Upper lobe of left lung (tissue), 4 donors: Measurements from ENCODE around the gene INTS14.

Experiments used
- POLR2A ChIP-seq, 4 donors: fragments of 450-650 bp; IDR thresholded peaks; one replicate each; pipeline ENCODE4 v1.5.1; 2016 to 2017; ENCODE audit warnings: antibody characterized with exemption in 4 of 4, mild to moderate bottlenecking in 2 of 4
- POLR2AphosphoS5 ChIP-seq, 2 donors: sonication (generic); formaldehyde crosslinking; IDR thresholded peaks; one replicate each; pipeline ENCODE4 v1.5.1; 2017; ENCODE audit warnings: antibody characterized with exemption in 2 of 2
- TF ChIP-seq, protein P1 (sequence below), 6 experiments: fragments of 450-650 bp in 4 of 6; fragments of 200-600 bp in 2 of 6; sonication (generic) in 2 of 6; IDR thresholded peaks; one replicate each; pipeline ENCODE4 v1.5.1; 2016 to 2019; ENCODE audit warnings: antibody characterized with exemption in 6 of 6

DNA sequence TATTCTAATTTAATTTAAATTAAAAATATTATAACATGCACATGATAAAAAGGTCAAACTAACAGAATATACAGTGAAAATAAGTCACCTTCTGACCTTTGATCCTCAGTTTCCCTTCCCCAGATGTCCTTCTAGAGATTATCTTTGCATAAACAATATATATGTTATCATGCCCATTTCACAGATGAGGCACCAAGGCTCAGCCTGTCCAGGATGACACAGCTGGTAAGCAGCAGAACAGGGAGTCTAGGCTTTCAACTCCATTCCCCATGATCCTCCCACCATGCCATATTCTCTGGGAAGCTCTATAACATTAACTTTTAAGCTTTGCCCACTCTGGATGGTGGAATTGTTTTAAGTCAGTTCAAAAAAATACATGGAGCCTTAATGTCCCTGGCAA lies 12.2 kb upstream of the INTS14 start:
- TF ChIP-seq, protein P1, sequence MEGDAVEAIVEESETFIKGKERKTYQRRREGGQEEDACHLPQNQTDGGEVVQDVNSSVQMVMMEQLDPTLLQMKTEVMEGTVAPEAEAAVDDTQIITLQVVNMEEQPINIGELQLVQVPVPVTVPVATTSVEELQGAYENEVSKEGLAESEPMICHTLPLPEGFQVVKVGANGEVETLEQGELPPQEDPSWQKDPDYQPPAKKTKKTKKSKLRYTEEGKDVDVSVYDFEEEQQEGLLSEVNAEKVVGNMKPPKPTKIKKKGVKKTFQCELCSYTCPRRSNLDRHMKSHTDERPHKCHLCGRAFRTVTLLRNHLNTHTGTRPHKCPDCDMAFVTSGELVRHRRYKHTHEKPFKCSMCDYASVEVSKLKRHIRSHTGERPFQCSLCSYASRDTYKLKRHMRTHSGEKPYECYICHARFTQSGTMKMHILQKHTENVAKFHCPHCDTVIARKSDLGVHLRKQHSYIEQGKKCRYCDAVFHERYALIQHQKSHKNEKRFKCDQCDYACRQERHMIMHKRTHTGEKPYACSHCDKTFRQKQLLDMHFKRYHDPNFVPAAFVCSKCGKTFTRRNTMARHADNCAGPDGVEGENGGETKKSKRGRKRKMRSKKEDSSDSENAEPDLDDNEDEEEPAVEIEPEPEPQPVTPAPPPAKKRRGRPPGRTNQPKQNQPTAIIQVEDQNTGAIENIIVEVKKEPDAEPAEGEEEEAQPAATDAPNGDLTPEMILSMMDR (IDR thresholded peaks at IDR 0.05): no peak
- TF ChIP-seq POLR2A (IDR thresholded peaks at IDR 0.05) (no peak), POLR2AphosphoS5 (IDR thresholded peaks at IDR 0.05) (no peak)
